ENCODE data around the gene TGIF1. TPM values are rescaled to one million over a fixed set of nuclear protein-coding genes. Genes with fewer than 3 reads are reported as not detected.

The TGIF1 gene
- total RNA-seq, 1 experiment from 2014 or later, result 114 TPM

DNA sequence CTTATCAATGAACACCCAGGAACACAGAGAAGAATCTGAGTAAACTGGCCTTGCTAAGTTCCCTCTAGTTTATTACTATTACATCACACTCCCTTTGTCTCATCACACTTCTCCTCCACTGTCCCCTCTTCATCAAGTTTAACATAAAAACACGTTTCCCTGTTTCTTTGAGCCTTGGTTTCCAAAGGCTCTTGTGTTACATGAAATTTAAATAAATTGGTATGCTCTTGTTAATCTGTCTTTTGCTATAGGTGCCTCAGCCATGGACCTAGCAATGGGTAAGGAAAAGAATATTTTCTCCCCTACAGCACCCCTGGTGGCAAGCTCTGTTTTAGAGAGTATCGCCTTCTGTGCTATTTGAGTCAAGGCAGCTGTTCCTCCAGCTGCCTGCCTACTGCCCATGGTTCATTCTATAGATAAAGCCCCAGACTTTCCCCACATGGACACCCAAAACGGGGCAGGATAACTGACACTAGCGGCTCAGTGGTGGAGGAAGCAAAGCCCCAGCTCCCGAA, 31.8 kb downstream of the TGIF1 start:
- peak; percentile 54 for DNase-seq (ENCODE audit: low read depth)

DNA sequence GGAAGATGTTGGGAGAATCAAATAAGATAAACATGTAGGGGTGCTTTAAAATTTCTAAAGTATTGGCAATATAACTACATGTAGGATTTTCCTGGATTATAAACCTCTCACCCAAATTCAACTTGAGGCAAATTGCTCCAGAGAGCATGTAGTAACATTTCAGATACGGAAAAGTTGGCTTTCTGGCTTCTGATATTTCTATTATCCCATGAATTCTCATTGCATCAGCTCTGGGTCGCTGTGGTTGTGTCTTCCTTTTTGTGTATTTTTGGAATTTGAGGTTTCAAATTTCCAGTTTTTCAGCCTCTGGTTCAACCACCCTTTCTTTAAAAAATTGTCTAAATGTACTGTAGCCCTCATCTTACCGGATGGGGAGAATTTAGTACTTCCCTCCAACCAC, 32.3 kb downstream of the TGIF1 start:
- no peak for DNase-seq (ENCODE audit: low read depth)

DNA sequence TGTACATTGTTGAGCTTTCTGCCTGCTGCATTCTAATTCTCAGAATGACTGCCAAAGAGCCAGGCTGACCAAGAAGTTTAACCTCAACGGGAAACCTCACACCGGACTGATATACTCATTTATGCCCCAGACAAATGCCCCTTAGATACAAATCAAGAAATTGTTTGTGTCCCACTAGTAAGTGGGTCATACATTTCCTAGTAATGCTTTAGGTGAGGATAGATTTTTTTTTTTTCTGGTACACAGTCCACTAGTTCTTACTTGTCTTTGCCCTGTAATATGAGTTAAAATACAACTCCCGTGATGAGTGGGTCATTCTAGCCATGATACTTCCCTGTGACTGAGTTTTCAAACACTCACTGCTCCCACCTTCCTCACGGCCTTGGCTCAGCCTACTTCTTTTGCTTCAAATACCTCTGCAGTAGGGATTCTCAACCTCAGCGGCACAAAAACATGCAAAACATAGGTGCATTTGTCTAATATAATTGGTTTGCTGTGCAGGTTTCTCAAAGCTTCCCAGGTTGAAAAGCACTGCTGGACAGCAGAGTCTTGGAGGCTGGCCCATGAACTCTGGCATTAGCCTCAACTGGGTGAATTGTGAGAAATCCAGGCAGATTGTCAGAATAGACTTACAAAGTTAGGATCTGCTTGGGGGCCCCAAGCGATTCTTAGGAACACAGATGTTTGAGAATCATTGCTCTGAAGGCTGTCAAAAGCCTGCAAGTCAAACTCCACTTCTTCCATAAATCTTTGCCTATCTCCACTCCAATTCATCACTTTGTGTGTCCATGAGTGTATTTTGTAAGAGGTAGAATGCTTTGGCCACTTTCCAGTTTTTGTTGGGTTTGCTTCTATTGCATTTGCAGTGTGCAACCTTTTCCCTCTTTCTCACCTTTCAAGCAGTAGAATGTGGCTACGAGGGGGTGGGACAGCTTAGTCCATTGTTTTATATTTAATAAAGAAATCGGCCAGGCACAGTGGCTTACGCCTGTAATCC, 35.5 kb downstream of the TGIF1 start:
- DNase-seq (ENCODE audit: low read depth), result no peak

DNA sequence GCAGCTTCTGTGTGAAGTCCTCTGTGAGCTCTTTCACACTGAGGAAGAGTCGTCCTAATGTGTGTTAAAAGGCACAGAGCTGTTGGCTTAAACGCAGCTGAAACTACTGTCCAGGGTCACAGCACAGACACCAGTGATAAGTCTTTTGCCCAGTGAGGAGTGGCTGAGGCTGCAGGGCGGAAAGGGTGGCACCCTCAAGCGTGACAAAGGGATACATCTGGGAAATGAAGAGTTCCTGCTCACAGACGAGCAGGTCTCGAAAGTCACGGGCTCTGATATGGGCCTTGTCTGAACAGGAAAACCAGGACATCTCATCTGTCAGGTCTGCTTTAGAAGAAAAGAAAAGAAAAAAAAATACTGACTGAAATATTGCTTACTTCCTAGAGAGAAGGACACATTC, 36.5 kb downstream of the TGIF1 start:
- DNase-seq (ENCODE audit: low read depth), result no peak

DNA sequence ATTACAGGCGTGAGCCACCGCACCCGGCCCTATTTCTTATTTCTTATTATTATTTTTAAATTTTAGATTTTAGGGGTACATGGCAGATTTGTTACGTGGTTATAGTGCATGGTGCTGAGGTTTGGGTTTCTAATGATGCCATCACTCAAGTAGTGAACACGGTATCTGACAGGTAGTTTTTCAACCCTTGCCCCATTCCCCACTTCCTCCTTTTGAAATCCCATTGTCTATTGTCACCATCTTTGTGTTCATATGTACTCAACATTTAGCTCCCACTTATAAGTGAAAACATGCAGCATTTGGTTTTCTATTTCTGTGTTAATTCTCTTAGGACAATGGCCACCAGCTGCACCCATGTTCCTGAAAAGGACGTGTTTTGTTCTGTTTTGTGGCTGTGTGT, 39.5 kb downstream of the TGIF1 start:
- DNase-seq (ENCODE audit: low read depth), result no peak

DNA sequence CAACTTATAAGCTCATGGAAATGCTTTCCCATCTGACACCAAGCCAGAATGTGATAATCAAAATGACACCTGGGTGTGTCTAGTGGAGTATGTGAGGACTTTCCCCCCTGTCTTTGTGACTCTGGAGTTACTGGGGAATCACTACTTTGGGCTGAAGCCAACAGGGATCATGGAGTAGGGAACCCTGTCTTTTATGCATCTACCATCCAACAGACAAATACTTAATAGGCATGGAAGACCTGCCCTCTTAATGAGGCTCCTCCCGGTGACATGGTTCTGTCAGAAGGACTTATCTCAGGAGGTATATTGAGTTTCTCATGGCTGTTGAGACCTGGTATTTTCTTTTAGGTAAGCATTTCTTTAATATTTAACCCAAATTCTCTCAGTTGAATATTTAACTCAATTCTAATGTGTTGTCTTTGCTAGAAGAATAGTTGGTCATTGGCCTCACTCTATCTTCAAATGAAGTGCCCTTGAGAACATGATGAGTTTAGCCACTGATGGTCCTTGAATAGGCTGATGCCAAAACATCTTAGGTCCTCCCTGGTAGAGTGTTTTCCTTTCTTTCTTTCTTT, 42.1 kb downstream of the TGIF1 start:
- no peak for DNase-seq (ENCODE audit: low read depth)

DNA sequence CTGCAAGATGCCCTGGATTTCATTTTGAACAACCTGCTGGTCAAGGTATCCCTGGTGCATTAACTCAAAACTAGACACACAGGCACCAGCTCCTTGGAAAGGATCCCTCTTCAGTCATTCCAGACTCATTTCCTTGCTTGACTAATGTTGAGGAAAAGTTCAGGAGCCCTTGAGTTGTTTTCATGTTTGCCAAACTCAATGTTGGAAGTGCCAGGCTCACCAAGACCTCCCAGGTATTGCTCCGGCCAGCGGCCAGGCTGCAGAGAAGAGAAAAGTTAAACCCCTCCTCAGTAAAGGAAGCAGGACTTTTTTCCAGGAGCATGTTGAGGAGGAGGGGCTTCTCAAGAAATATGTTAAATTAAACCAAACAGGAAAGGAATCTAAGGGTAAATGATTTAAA, 42.7 kb downstream of the TGIF1 start:
- DNase-seq (ENCODE audit: low read depth), result no peak

DNA sequence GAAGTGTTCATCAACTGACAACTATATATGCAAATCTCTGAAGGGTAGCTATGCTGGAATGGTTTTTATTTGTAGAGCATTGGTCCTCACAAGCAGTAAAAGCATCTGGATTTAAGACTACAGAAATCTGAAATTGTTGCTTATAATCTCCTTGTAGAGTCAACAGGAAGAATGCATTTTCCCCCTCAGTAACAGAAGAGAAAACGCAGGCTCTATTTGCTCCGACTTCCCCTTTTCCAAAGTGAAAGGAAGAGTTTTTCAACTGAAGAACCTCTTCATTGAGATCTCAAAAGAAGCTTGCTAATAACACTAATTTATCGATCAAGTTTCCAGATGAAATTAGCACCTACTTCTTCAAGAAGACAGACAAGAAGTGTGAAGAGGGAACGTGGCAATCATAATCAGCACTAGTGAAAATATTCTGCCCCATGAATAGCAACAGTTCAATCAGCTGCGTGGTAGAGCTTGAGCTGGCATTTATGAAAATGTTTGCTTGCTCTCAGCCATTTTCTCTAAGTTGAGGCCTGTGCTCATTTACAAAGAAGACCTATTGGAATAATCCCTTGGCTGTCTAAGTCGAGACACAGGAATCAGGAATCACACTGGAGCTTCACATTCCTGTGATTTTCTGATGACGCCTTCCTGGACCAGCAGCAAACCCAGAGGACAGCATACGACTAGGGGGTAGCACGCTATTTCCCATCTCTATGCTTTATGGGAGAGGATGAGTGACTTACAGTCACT, 43.7 kb downstream of the TGIF1 start:
- DNase-seq (ENCODE audit: low read depth), result no peak

DNA sequence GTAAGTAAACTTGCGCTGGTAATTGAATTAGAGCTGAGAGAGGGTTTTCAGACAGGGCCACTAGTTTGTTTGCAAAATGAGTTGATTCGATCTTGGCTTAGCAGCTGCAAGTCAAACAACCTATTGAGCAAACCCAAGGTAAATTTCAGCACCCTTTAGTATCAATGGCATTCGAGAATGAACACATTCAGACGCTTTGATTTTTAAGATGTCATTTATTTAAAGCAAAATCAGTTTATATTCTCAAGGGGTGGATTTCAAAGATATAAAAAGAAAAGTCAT, 44.2 kb downstream of the TGIF1 start:
- DNase-seq (ENCODE audit: low read depth), result no peak

DNA sequence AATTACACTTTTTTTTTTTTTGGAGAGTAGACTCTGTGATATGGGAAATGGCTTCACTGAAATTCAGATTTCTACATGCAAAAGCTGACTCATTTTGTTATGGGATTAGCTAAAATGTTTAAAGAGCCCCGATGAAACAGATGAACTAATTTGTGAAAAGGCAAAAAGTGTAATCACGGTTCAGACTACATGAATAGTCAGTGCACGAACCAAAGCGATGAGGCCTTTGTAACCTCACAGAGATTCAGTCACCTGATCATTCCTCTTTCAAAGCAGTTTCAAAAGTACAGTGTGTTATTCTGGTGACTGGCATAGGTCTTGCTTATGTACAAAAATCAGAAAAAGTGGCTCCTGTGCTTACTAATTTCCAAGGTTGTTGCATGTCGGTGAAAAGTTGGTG, 44.6 kb downstream of the TGIF1 start:
- no peak for DNase-seq (ENCODE audit: low read depth)

DNA sequence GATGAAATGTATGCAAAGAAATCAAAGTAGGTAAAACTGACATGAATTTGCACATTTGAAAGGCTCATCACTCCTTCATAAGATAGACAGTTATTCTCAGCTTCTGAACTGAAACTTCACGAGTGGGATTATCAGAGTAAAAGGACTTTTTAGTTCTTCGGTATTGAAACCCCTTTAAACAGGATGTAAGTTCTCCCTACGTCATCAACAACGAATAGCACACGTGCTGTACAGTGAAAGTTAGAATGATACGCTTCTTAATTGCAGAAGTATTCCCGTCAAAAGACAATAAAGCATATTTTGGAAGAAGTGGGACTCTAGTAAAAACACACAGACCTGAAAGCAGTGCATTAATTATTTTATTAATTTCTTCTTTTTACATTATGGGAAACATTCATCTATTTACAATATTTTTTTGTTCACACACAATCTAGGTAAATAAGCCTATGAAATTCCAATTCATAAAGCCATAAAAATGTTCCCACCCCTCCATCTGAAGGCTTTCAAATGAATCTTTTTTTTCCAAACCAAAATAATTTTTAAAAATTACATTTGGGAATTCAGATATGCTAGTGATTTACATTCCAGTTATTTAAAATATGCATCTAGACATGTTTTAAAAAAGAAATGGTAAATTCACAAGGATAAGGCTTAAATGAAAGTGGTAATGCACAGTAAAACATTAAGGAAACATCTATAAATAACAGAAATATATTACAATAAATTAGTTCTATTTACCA, 45.9 kb downstream of the TGIF1 start:
- DNase-seq (ENCODE audit: low read depth), result no peak

DNA sequence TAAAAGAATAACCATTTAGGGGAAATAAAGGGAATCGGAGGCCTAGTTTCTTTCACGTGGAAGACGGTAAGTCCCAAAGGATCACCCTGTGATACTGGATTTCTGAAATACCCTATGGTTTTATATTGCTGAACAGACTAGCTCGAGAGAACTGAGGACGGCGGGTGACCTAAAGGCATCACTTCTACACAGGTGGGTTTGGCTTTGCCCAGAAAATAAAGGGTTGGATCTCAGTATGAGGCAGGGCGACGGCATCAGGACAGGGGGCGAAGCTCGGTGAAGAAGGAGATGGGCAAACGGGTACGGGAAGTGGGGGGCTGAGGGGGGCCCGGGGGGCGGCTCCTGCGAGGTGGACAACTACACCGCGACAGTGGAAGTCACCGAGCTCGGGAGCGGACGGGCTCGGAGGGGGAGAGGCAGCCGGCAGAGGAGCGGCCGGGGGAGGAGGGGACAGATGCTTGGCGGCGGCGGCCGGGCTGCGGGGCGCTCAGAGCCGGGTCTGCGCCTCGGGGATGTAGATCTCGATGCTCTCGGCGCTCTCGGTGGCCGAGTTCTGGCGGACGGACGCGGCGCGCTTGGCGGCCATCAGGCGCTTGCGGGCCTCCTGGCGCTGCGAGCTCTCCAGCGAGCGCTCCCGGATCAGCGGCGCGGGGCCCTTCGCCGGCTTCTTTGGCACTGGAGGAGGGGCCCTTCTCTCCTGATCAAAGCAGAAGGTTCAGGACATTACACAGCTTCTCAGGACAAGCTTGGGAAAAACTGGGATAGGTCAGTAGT, 48.9 kb downstream of the TGIF1 start:
- no peak for DNase-seq (ENCODE audit: low read depth)

DNA sequence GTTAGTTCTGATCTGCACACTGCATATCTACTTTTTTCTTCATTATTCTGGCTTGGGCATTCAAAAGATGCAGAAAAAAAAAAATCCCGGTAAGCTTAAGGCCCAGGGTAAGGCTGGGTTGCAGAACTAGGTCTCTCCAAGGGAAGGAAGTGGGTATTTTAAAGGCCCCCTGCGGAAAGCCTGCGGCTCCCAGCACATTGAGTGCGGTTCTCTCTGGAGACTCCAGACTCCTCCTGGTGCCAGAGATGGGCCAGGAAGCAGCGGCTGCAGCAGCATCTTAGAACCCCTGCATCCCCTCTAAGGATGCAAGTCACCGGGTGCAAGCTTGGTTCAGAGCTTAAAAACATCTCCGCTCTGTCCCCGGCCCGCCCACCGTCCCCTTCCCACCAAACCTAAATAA, 49.5 kb downstream of the TGIF1 start:
- DNase-seq (ENCODE audit: low read depth), result no peak

DNA sequence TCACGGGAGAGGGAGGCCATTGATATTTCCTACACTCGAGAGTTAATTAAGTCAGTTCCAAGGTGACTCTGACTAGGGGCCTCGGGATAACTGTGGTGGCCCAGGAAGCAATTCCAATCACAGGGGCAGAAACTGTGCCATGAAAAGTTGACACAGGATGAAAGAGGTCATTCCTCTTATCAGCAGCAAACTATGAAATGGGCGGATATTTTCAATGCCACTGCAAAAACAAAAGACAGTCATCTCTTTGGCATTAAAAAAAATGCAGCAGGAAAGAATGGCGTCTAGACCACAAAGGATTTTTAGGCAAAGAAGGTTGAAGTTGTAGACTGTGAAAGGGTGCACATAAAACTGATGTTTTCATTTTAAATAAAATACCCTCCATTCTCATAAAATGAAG, 50.0 kb downstream of the TGIF1 start:
- DNase-seq (ENCODE audit: low read depth), result no peak

DNA sequence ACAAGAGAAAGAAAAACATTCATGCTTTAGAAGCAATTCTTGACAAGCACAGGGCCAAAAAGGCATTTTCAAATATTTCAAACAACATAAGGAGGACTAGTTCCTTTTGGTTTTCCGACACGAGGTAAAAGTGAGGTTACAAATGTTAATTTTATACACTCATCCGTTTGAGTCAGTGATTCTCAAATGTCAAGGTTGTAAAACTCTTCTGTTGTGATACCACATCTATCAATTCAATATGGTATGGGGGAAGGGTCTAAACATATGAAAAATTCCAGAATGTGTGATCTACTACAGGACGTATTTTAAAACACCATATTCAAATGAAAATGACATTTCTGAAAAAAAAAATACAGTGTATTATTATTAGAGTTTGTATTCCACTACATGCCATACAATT, 52.7 kb downstream of the TGIF1 start:
- DNase-seq (ENCODE audit: low read depth), result no peak

DNA sequence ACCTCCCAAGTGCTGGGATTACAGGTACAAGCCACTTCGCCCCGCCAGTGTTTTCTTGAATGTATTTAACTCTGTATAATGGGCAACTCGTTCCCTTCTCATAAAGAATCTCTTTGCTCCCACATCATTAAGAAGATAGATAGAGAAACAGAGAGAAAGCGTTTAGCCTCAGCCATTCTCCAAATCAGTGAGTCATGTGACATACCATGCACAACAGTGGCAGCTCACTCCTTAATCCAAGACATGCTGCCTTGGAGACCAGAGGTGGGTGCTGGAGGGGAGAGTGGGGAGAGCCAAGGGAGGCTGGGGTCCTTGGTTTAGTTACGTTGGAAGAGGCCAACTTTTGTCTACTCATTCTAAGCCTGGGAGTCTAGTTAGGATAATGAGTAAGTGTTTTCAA, 54.7 kb downstream of the TGIF1 start:
- no peak for DNase-seq (ENCODE audit: low read depth)

DNA sequence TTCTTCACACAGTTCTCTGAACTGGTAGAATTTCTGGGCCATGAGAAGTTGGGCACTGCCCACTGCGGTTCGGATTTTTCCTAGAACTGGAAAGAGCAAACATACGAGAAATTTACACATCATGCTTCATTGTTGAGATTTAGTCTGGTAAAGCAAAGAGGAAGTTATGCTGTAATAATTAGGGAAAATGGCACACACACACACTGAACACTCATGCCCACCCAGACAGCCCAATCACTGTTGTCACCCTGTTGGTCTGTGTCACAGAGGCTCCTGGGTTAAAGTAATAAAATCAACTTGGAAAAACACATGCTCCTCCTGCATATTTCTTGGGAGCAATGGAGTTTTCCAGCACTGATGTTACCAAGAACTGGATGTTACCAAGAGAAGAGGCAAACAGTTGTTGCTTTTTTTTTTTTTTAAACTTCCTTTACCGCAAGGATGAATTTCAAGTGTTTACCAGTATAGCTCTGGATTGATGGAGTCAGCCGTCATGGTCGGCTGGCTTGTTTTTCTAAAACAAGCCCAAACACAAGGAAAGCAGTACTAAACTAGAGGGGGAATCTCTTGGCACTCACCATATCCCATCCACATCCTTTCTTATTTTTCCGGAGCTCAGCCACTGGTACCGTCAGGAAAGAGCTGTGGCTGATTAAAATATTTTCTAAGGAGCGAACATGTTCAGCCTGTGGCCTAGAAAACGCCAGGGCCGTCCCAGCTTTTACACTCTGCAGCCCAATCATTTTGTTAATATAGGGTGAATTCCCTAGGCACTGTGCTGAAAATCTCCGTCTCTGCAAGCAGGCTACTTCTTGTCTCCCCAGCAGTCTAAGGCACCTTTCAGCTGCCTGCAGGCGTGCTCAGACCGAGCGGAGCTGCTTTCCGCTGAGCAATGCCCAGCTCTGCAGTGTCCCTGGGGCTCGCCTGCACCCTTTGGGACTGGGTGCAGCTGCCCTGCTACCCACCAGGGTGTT, 58.9 kb downstream of the TGIF1 start:
- peak; percentile 85 for DNase-seq (ENCODE audit: low read depth)
